Mucosa of descending colon (tissue), 3 donors: ENCODE data around the gene RBM6. TPM values are rescaled to one million over a fixed set of nuclear protein-coding genes. Genes with fewer than 3 reads are reported as not detected.
A peak's percentile ranks its signal among the peaks of the same experiment; 100 is the strongest.
"Not testable (repeated sequence)": the region's sequence is repeated elsewhere in the genome, so short reads cannot be mapped to it uniquely, and the experiment has no call there.

Experiments used
- ATAC-seq: fragments of 200-7000 bp; cut with Tn5 transposase; one replicate; pipeline ENCODE4 v1.9.1; 2020; ENCODE audit warnings: mild to moderate bottlenecking, moderate library complexity
- DNase-seq, 3 donors: peaks; one replicate each; pipeline ENCODE4 v3.0.0-alpha.2; 2020
- H3K36me3 ChIP-seq: fragments of 200-600 bp; one replicate; pipeline ENCODE4 v1.8.0; 2021; ENCODE audit warnings: low read depth, mild to moderate bottlenecking
- H3K4me1 ChIP-seq: fragments of 200-600 bp; one replicate; pipeline ENCODE4 v1.8.0; 2021; ENCODE audit warnings: low read depth, mild to moderate bottlenecking
- H3K4me3 ChIP-seq: fragments of 200-600 bp; one replicate; pipeline ENCODE4 v1.8.0; 2021; ENCODE audit warnings: mild to moderate bottlenecking
- H3K9me3 ChIP-seq: fragments of 200-600 bp; one replicate; pipeline ENCODE4 v1.8.0; 2021; ENCODE audit warnings: mild to moderate bottlenecking
- CTCF ChIP-seq: fragments of 200-600 bp; IDR thresholded peaks from one replicate; pipeline ENCODE4 v1.8.0; 2022; ENCODE audit warnings: antibody characterized with exemption, mild to moderate bottlenecking
- intact Hi-C, 2 donors: fragments of 100-400 bp; cut with DNase I in 1 of 2; cut with micrococcal nuclease in 1 of 2; formaldehyde crosslinking; loops; one replicate each; pipeline versions ENCODE4 v1.11.0 to v1.11.1; 2022; cut with DNase I, micrococcal nuclease
- total RNA-seq, 3 donors: library from RNA; stranded (reverse); fragmentation: NEBNext Ultra II Directional in 2 of 3; extraction: Animal tissue kit (Norgen Biotek cat#: 25700) in 2 of 3; gene quantifications; one replicate each; pipeline versions ENCODE4 v1.2.1 to v1.2.4, GENCODE V29; 2021 to 2023
- donor health status: DM: no; HTN: no; CAD: no; lungs with moderate emphysema.
- donor health status: DM: no; HTN: no; CAD: no.
- donor health status: DM: no; HTN: yes; CAD: no.

Gene RBM6
- total RNA-seq, 3 donors from 2014 or later, result 75.6 to 124 (median 112) TPM

- TF ChIP-seq CTCF, result no peak
- H3K36me3 ChIP-seq, result no peaks in the 10 kb centered on the region
- intact Hi-C loops, result no loop called here
- ATAC-seq, result peak; percentile 78
- DNase-seq, result peak; percentile 88 to 89 (median 89)
- no peaks in the 10 kb centered on the region for H3K9me3 ChIP-seq
- H3K4me3 ChIP-seq, result no peak overlapping the region
- H3K4me1 ChIP-seq, result peaks cover 42% of the 10 kb centered on the region
Measured at GRCh38 chr3:49900491-49901153, 39.3 kb upstream of the RBM6 start.

- no peak overlapping the region for H3K4me3 ChIP-seq
- peaks cover 51% of the 10 kb centered on the region for H3K4me1 ChIP-seq
- intact Hi-C loops, result no loop called here
- no peaks in the 10 kb centered on the region for H3K36me3 ChIP-seq
- no peak for TF ChIP-seq CTCF
- no peaks in the 10 kb centered on the region for H3K9me3 ChIP-seq
- ATAC-seq, result no peak
- DNase-seq, result peak in 1 of 3 donors; percentile 25
Measured at GRCh38 chr3:49901366-49902339, 38.3 kb upstream of the RBM6 start.

- no peaks in the 10 kb centered on the region for H3K36me3 ChIP-seq
- H3K4me3 ChIP-seq, result peak overlapping the region; percentile 25
- no peaks in the 10 kb centered on the region for H3K9me3 ChIP-seq
- intact Hi-C loops, result no loop called here
- DNase-seq (peak; percentile 20 to 58 (median 50)), ATAC-seq (no peak)
- TF ChIP-seq CTCF, result no peak
- H3K4me1 ChIP-seq, result peaks cover 59% of the 10 kb centered on the region
Measured at GRCh38 chr3:49902511-49903345, 37.2 kb upstream of the RBM6 start.

- H3K9me3 ChIP-seq, result no peaks in the 10 kb centered on the region
- DNase-seq (peak; percentile 94 to 96 (median 94)), ATAC-seq (peak; percentile 81)
- H3K4me3 ChIP-seq, result peak within 1 kb of the TSS; percentile 25
- TF ChIP-seq CTCF, result no peak
- intact Hi-C loops, result no loop called here
- H3K4me1 ChIP-seq, result peaks cover 59% of the 10 kb centered on the region
- H3K36me3 ChIP-seq, result no peaks in the 10 kb centered on the region
Measured at GRCh38 chr3:49903451-49904424, 36.2 kb upstream of the RBM6 start, which contains the start of gene MST1R. MST1R (minus strand) TSS chr3:49903873; CDS start chr3:49903609, 264 bp downstream.

- peak; percentile 14 to 63 (median 52) for DNase-seq
- H3K4me3 ChIP-seq, intact Hi-C loops, ATAC-seq, H3K9me3 ChIP-seq, H3K36me3 ChIP-seq: not testable (repeated sequence)
- H3K4me1 ChIP-seq, result peaks cover 59% of the 10 kb centered on the region
Measured at GRCh38 chr3:49904448-49904847, 35.5 kb upstream of the RBM6 start.
